Measurements from ENCODE around the gene OSMR. TPM values are rescaled to one million over a fixed set of nuclear protein-coding genes. Genes with fewer than 3 reads are reported as not detected.

Gene OSMR
- total RNA-seq = 11.7 TPM
- long read RNA-seq, full-length matches to known transcripts = 2 of 7 reads
- long read RNA-seq, partial matches to known transcripts = 2 of 7 reads
- long read RNA-seq, other reads (novel, unspliced or antisense) = 3 of 7 reads

GRCh38 chr5:38845526-38846378 is at the start of gene OSMR:
Gene OSMR, plus strand, starts transcription at chr5:38846012. Its CDS starts 23,033 bp downstream, at chr5:38869045.
- H3K4me1 ChIP-seq = peaks cover 59% of the 10 kb centered on the region
- H3K27me3 ChIP-seq (ENCODE audit: low read depth) = peaks cover 44% of the 10 kb centered on the region
- H3K9me3 ChIP-seq (replicated peaks) = peaks cover 9% of the 10 kb centered on the region
- intact Hi-C loops (cut with micrococcal nuclease) = no loop called here
- peaks cover 16% of the 10 kb centered on the region for H3K36me3 ChIP-seq
- peak; percentile 92 for DNase-seq
- peak within 1 kb of the TSS; percentile 71 for H3K4me3 ChIP-seq
- TF ChIP-seq CTCF (IDR thresholded peaks at IDR 0.05; ENCODE audit: borderline replicate concordance) = peak; percentile 21
- peak within 1 kb of the TSS; percentile 92 for H3K27ac ChIP-seq (replicated peaks)

- Histone ChIP-seq H3K4me3 (no peak overlapping the region), H3K4me1 (peaks cover 47% of the 10 kb centered on the region), H3K27me3 (ENCODE audit: low read depth) (no peaks in the 10 kb centered on the region), H3K9me3 (replicated peaks) (no peaks in the 10 kb centered on the region), H3K27ac (replicated peaks) (peak overlapping the region; percentile 74), H3K36me3 (no peaks in the 10 kb centered on the region)
- DNase-seq = no peak
- no peak for TF ChIP-seq CTCF (IDR thresholded peaks at IDR 0.05; ENCODE audit: borderline replicate concordance)
- intact Hi-C loops (cut with micrococcal nuclease) = no loop called here
These were observed 49.1 kb upstream of the OSMR start for GRCh38 chr5:38796742-38797108.

DNA sequence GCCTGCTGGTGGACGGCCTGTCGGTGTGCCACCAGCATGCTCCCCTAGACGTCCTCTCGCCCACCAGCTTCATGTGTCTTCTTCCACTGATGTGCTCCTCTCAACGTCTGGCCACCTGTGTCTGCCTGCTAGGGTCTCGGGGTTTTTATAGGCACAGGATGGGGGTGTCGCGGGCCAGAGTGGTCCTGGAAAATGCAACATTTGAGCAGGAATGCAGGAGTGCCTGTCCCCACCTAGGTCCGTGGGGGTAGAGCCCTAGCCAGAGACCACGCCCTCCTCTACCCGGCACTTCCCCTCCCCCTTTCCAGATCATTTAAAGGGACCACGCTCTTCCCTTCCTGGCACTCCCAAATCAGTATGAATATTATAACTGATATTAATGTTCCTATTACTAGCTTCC is 48.0 kb upstream of the OSMR start:
- H3K4me1 ChIP-seq = peaks cover 47% of the 10 kb centered on the region
- H3K27me3 ChIP-seq (ENCODE audit: low read depth) = no peaks in the 10 kb centered on the region
- H3K36me3 ChIP-seq = no peaks in the 10 kb centered on the region
- no peak for DNase-seq
- TF ChIP-seq CTCF (IDR thresholded peaks at IDR 0.05; ENCODE audit: borderline replicate concordance) = no peak
- H3K27ac ChIP-seq (replicated peaks) = no peak overlapping the region
- intact Hi-C loops (cut with micrococcal nuclease) = no loop called here
- no peaks in the 10 kb centered on the region for H3K9me3 ChIP-seq (replicated peaks)
- no peak overlapping the region for H3K4me3 ChIP-seq

GRCh38 chr5:38799556-38800377 is 46.0 kb upstream of the OSMR start:
- no peaks in the 10 kb centered on the region for H3K27me3 ChIP-seq (ENCODE audit: low read depth)
- H3K4me3 ChIP-seq = no peak overlapping the region
- no peak for DNase-seq
- H3K4me1 ChIP-seq = peaks cover 47% of the 10 kb centered on the region
- no peaks in the 10 kb centered on the region for H3K36me3 ChIP-seq
- H3K9me3 ChIP-seq (replicated peaks) = no peaks in the 10 kb centered on the region
- intact Hi-C loops (cut with micrococcal nuclease) = loop anchor here (10.0 kb wide), 1 partner anchor 135 kb away; no protein-coding TSS in a partner anchor
- peak overlapping the region; percentile 65 for H3K27ac ChIP-seq (replicated peaks)
- no peak for TF ChIP-seq CTCF (IDR thresholded peaks at IDR 0.05; ENCODE audit: borderline replicate concordance)

DNA sequence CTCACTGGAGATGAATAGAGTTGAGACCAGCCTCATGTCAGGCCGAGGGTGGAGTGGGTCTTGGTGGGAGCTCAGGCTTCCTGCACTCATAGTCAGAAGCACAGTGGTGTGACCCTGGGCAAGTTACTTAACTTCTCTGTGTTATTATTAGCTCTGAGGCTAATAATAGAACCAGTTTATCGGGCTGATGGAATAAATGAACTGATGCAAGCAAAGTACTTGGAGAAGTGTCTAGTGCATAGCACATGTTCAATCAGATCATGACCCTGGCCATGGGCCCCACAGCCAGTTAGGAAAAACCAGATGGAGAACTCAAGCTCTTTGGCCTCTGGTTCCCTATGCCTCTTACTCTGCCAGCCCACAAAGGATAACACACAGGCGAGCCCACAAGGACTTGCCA is 45.3 kb upstream of the OSMR start:
- H3K27me3 ChIP-seq (ENCODE audit: low read depth) = no peaks in the 10 kb centered on the region
- no peak for TF ChIP-seq CTCF (IDR thresholded peaks at IDR 0.05; ENCODE audit: borderline replicate concordance)
- intact Hi-C loops (cut with micrococcal nuclease) = loop anchor here (10.0 kb wide), 1 partner anchor 136 kb away; no protein-coding TSS in a partner anchor
- no peaks in the 10 kb centered on the region for H3K36me3 ChIP-seq
- peak overlapping the region; percentile 65 for H3K27ac ChIP-seq (replicated peaks)
- no peaks in the 10 kb centered on the region for H3K9me3 ChIP-seq (replicated peaks)
- no peak overlapping the region for H3K4me3 ChIP-seq
- no peak for DNase-seq
- H3K4me1 ChIP-seq = peaks cover 49% of the 10 kb centered on the region

Measured in left ventricle myocardium inferior (tissue), 1 donor.